Endothelial cell (in vitro differentiated cells): Measurements from ENCODE around the gene EPB41L1. TPM values are rescaled to one million over a fixed set of nuclear protein-coding genes. Genes with fewer than 3 reads are reported as not detected.

Experiments
- DNase-seq: peaks from one replicate; pipeline ENCODE4 v3.0.0; 2021; ENCODE audit warnings: low spot score
- H3K27ac Mint-ChIP-seq: one replicate; pipeline ENCODE4 v1.8.0; 2021; ENCODE audit warnings: mixed read lengths, inconsistent platforms; ENCODE audit not compliant: unreplicated experiment
- H3K27me3 Mint-ChIP-seq: one replicate; pipeline ENCODE4 v1.8.0; 2021; ENCODE audit warnings: mild to moderate bottlenecking, moderate library complexity, mixed read lengths, inconsistent platforms; ENCODE audit not compliant: unreplicated experiment
- H3K36me3 Mint-ChIP-seq: one replicate; pipeline ENCODE4 v1.8.0; 2021; ENCODE audit warnings: mild to moderate bottlenecking, low read depth, mixed read lengths, inconsistent platforms; ENCODE audit not compliant: unreplicated experiment
- H3K4me1 Mint-ChIP-seq: one replicate; pipeline ENCODE4 v1.8.0; 2021; ENCODE audit warnings: mild to moderate bottlenecking, mixed read lengths, inconsistent platforms; ENCODE audit not compliant: unreplicated experiment
- H3K4me3 Mint-ChIP-seq: one replicate; pipeline ENCODE4 v1.8.0; 2021; ENCODE audit warnings: mild to moderate bottlenecking, mixed read lengths, inconsistent platforms; ENCODE audit not compliant: unreplicated experiment
- H3K9me3 Mint-ChIP-seq: one replicate; pipeline ENCODE4 v1.8.0; 2021; ENCODE audit warnings: mixed read lengths, inconsistent platforms; ENCODE audit not compliant: unreplicated experiment
- total RNA-seq: library from RNA; stranded (reverse); fragmentation: NEBNext Ultra II Directional; extraction: Animal tissue kit (Norgen Biotek cat#: 25700); gene quantifications from one replicate; pipeline ENCODE4 v1.2.1, GENCODE V29; 2021; ENCODE audit not compliant: unreplicated experiment
- TF ChIP-seq, protein P1 (sequence below): fragments of 200-600 bp; sonication (generic); IDR thresholded peaks from one replicate; pipeline ENCODE4 v1.5.0; 2021; ENCODE audit warnings: antibody characterized with exemption; ENCODE audit not compliant: unreplicated experiment

The EPB41L1 gene
- total RNA-seq, 1 donor from 2014 or later: 19.3 TPM

GRCh38 chr20:36181934-36182603, 27.5 kb downstream of the EPB41L1 start:
- Mint-ChIP-seq H3K36me3 (peaks cover under 1% of the 10 kb centered on the region), H3K27me3 (no peaks in the 10 kb centered on the region), H3K27ac (no peak overlapping the region), H3K9me3 (no peaks in the 10 kb centered on the region), H3K4me1 (peaks cover 6% of the 10 kb centered on the region), H3K4me3 (no peak overlapping the region)
- no peak for DNase-seq
- TF ChIP-seq, protein P1, sequence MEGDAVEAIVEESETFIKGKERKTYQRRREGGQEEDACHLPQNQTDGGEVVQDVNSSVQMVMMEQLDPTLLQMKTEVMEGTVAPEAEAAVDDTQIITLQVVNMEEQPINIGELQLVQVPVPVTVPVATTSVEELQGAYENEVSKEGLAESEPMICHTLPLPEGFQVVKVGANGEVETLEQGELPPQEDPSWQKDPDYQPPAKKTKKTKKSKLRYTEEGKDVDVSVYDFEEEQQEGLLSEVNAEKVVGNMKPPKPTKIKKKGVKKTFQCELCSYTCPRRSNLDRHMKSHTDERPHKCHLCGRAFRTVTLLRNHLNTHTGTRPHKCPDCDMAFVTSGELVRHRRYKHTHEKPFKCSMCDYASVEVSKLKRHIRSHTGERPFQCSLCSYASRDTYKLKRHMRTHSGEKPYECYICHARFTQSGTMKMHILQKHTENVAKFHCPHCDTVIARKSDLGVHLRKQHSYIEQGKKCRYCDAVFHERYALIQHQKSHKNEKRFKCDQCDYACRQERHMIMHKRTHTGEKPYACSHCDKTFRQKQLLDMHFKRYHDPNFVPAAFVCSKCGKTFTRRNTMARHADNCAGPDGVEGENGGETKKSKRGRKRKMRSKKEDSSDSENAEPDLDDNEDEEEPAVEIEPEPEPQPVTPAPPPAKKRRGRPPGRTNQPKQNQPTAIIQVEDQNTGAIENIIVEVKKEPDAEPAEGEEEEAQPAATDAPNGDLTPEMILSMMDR: no peak

DNA sequence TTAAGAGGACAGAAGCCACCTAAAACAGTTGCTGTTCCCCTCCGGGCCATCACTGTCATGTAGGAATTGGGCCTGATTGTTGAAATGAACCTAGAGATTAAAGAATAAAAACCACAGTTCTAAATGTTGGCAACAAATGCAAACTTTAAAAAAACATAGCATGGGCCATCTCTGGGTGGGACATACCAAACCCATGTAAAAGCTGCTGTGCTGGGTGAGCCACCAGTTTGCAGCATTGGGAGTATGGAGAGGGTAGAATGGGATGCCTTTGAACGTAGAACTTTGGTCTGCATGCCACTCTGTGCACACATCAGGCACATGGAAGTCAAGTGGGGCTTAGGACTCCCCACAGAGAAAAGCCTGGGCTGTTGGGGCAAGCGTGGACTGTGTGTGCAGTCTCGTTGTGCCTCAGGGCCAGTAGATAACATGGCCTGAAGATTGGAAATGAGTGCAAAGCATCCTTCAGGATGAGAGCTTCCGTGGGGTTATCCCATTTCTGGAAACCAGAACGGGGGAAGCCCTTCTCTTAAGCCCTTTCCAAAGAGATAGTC, 28.1 kb downstream of the EPB41L1 start:
- no peak overlapping the region for H3K4me3 Mint-ChIP-seq
- H3K27ac Mint-ChIP-seq: no peak overlapping the region
- peaks cover 6% of the 10 kb centered on the region for H3K4me1 Mint-ChIP-seq
- H3K36me3 Mint-ChIP-seq: peaks cover under 1% of the 10 kb centered on the region
- DNase-seq: no peak
- H3K9me3 Mint-ChIP-seq: no peaks in the 10 kb centered on the region
- TF ChIP-seq, protein P1: no peak
- H3K27me3 Mint-ChIP-seq: no peaks in the 10 kb centered on the region

DNA sequence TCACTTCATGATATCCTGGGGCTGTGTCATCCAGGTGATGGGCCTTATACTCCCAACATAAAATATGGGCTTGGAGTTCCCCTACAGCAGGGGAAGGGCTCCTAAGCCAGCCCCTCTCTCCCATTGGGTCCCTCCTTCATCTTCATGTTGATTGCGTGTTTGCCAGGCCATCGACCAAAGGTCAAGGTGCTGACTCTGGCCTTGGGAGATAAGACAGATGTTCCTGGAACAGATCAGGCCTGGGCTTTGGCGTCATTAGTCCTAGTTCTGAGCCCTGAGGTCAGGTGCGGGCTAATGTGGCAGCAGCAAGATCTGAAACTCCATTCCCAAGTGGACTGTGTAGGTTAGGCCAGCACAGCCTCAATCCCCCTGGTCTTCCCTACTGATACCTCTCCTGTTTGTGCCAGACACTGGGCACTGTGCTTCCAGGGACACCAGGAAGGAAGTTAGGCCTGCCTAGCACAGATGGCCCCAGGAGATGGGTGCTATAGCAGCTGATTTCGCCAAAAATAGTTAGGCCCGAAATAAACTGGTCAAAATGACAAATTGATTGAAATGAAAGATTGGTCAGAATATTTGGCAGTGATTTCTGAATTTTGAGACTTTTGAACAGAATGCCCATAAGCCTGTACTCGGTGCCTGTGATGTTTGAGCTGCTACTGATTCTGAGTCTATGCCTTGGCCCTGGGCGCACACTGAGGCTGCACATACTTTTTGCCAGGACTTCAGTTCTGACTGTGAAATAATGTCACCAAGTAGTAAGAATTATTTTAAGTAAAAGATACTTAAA, 28.8 kb downstream of the EPB41L1 start:
- DNase-seq: no peak
- peaks cover 6% of the 10 kb centered on the region for H3K4me1 Mint-ChIP-seq
- TF ChIP-seq, protein P1: no peak
- no peak overlapping the region for H3K4me3 Mint-ChIP-seq
- H3K27ac Mint-ChIP-seq: no peak overlapping the region
- H3K36me3 Mint-ChIP-seq: peaks cover 5% of the 10 kb centered on the region
- no peaks in the 10 kb centered on the region for H3K9me3 Mint-ChIP-seq
- no peaks in the 10 kb centered on the region for H3K27me3 Mint-ChIP-seq

DNA sequence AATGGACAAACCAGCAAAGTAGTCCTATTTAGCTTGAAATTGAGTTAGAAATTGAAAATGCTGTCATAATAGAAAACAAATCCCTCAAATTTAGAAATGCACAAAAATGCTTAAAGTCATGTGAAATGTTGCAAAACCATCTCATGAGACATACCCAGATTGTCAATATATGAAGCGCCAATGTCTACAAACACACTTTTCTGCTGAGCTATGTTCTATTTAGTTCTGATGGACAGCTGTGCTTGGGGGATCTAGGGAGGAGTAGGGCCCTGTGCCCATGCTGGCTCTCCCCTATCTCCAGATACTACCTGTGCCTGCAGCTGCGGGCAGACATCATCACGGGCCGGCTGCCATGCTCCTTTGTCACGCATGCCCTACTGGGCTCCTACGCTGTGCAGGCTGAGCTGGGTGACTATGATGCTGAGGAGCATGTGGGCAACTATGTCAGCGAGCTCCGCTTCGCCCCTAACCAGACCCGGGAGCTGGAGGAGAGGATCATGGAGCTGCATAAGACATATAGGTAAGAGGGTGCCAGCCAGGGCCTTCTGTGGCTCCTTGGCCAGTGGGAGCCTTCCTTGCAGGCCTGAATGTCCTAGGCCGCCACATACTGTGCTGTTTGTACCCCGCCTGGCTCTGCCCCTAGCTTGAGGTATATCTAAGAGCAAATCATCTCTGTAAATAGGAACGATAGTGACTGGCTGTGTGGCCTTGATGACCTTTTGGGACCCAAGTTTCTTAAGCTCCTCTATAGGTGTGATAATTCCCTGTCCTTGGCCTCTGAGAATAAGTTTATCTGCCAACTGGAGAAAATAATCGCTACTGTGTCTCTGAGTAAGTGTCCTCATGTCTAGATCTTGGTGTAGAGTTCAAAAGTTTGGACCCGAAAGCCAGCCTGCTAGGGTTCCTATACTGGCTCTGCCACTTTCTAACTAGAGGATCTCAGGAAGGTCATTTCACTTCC, 30.6 kb downstream of the EPB41L1 start:
- Mint-ChIP-seq H3K36me3 (peaks cover 14% of the 10 kb centered on the region), H3K27ac (no peak overlapping the region), H3K27me3 (no peaks in the 10 kb centered on the region), H3K9me3 (no peaks in the 10 kb centered on the region), H3K4me3 (no peak overlapping the region), H3K4me1 (peaks cover 6% of the 10 kb centered on the region)
- TF ChIP-seq, protein P1: no peak
- DNase-seq: no peak
